Measurements from ENCODE around the gene STRBP. TPM values are rescaled to one million over a fixed set of nuclear protein-coding genes. Genes with fewer than 3 reads are reported as not detected.

STRBP gene
- total RNA-seq, 1 donor from 2014 or later, result 9.1 TPM

DNA sequence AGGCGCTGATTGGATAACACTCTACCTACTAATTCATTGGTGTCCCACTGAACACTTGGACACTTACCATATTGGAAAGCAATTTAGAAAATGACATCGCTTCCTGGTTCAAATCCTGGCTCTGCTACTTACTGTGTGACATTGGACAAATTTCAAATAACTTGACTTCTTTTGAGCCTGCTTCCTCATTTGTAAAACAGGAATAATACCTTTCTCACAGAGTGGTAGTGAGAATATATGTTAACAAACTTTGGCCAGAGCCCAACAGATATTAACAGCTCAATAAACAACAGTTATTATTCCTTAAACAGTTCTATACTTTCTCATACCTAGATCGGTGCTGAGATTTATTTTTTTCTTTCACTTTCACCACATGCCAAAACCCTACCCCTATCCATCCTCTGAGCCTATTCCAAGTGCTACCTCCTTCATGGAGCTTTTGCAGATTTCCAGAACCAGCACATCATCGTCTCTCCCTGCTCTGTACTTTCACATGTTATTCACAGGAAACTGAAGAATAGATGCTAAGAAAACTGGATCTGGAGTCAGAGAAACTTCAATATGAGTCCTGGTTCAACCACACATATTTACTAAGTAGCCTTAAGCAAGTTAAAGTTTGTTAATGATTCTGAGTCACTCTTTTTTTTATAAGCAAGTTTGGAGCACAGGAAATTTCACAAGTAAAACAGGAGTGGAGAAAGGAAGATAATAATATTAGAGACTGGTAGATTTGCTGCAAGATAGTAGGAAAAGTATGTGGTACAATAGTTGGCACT, 92.3 kb downstream of the STRBP start:
- Histone ChIP-seq H3K36me3 (no peaks in the 10 kb centered on the region), H3K27ac (no peak overlapping the region), H3K27me3 (no peaks in the 10 kb centered on the region), H3K4me1 (no peaks in the 10 kb centered on the region), H3K9me3 (no peaks in the 10 kb centered on the region), H3K4me3 (no peak overlapping the region)
- no peak for DNase-seq (ENCODE audit: extremely low spot score in 2 of 2)
- intact Hi-C loops (cut with DNase I), result no loop called here
- no peak for TF ChIP-seq POLR2A (IDR thresholded peaks at IDR 0.05)
- TF ChIP-seq POLR2AphosphoS5 (IDR thresholded peaks at IDR 0.05; ENCODE audit: insufficient read depth in 1 of 2, low read depth in 1 of 2), result no peak
- TF ChIP-seq, protein P1, sequence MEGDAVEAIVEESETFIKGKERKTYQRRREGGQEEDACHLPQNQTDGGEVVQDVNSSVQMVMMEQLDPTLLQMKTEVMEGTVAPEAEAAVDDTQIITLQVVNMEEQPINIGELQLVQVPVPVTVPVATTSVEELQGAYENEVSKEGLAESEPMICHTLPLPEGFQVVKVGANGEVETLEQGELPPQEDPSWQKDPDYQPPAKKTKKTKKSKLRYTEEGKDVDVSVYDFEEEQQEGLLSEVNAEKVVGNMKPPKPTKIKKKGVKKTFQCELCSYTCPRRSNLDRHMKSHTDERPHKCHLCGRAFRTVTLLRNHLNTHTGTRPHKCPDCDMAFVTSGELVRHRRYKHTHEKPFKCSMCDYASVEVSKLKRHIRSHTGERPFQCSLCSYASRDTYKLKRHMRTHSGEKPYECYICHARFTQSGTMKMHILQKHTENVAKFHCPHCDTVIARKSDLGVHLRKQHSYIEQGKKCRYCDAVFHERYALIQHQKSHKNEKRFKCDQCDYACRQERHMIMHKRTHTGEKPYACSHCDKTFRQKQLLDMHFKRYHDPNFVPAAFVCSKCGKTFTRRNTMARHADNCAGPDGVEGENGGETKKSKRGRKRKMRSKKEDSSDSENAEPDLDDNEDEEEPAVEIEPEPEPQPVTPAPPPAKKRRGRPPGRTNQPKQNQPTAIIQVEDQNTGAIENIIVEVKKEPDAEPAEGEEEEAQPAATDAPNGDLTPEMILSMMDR (IDR thresholded peaks at IDR 0.05), result no peak

DNA sequence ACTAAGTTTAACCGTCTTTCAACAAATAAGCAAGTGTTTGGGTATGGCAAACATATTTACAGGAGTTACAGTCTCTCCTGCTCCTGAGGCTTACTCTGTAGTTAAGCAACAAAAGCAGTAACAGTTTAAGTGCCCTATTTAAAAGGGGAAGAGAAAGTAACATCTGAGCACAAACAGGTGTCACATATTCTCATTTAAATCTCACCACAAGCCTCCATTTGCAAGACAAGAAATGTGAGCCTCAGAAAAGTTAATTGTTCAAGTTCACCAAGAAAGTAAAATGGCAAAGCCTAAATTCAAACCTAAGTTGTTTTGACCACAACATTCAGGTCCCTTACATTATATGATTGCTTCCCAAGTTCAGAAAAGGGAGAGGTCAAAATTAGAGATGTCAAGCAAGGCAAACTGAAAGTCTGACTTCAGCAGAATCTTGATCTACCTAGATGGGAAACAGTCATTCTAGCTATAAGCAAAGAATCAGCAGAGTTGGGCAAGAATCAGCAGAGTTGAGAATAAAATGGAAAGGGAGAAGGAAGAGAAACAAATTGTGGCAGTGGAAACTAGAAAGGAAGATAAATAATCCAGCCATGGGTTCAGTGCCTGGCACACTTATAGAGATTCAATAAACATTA, 93.4 kb downstream of the STRBP start:
- H3K9me3 ChIP-seq, result no peaks in the 10 kb centered on the region
- intact Hi-C loops (cut with DNase I), result no loop called here
- no peaks in the 10 kb centered on the region for H3K27me3 ChIP-seq
- TF ChIP-seq POLR2AphosphoS5 (IDR thresholded peaks at IDR 0.05; ENCODE audit: insufficient read depth in 1 of 2, low read depth in 1 of 2), result no peak
- TF ChIP-seq POLR2A (IDR thresholded peaks at IDR 0.05), result no peak
- TF ChIP-seq, protein P1 (IDR thresholded peaks at IDR 0.05), result no peak
- H3K27ac ChIP-seq, result no peak overlapping the region
- H3K36me3 ChIP-seq, result no peaks in the 10 kb centered on the region
- no peaks in the 10 kb centered on the region for H3K4me1 ChIP-seq
- DNase-seq (ENCODE audit: extremely low spot score in 2 of 2), result no peak
- H3K4me3 ChIP-seq, result no peak overlapping the region

DNA sequence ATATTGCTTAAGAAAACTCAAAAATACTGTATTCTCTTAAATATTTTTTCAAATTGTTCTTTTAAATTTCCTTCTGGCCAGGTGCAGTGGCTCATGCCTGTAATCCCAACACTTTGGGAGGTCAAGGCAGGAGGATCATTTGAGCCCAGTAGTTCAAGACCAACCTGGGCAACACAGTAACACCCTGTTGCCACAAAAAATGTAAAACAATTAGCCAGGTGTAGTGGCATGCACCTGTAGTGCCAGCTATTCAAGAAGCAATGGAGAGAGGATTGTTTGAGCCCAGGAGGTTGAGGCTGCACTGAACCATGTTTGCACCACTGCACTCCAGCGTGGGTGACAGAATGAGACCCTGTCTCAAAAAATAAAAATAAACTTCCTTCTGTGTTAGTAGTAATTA, 94.3 kb downstream of the STRBP start:
- H3K4me3 ChIP-seq, result no peak overlapping the region
- no peaks in the 10 kb centered on the region for H3K27me3 ChIP-seq
- DNase-seq (ENCODE audit: extremely low spot score in 2 of 2), result no peak
- no peaks in the 10 kb centered on the region for H3K36me3 ChIP-seq
- no peaks in the 10 kb centered on the region for H3K4me1 ChIP-seq
- TF ChIP-seq, protein P1 (IDR thresholded peaks at IDR 0.05), result no peak
- no peak for TF ChIP-seq POLR2A (IDR thresholded peaks at IDR 0.05)
- no peak for TF ChIP-seq POLR2AphosphoS5 (IDR thresholded peaks at IDR 0.05; ENCODE audit: insufficient read depth in 1 of 2, low read depth in 1 of 2)
- H3K27ac ChIP-seq, result no peak overlapping the region
- no peaks in the 10 kb centered on the region for H3K9me3 ChIP-seq
- intact Hi-C loops (cut with DNase I), result no loop called here

DNA sequence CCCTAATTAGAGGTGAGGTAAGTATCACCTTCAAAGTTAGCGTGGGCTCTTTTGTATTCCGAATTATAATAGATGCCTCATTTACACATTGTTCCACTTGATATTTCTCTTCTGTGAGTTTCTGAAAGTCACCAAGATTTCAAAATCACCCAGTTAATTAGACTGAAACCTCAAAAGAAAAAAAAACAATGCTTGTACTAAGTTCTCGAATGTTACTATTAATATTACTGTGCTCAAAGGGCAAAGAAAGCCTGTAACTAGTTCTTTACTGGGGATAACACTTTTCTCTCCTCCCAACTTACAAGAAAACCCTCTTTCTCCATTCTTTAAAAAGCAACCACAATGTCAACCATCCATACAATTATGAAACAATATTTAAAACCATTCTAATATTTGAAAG, 98.5 kb downstream of the STRBP start:
- no peak overlapping the region for H3K27ac ChIP-seq
- no peak overlapping the region for H3K4me3 ChIP-seq

More for the DNA sequence above, 98.5 kb downstream of the STRBP start:
- TF ChIP-seq POLR2A (IDR thresholded peaks at IDR 0.05), result no peak
- TF ChIP-seq, protein P1 (IDR thresholded peaks at IDR 0.05), result no peak
- TF ChIP-seq POLR2AphosphoS5 (IDR thresholded peaks at IDR 0.05; ENCODE audit: insufficient read depth in 1 of 2, low read depth in 1 of 2), result no peak
- H3K4me1 ChIP-seq, result no peaks in the 10 kb centered on the region
- DNase-seq (ENCODE audit: extremely low spot score in 2 of 2), result no peak
- intact Hi-C loops (cut with DNase I), result no loop called here
- no peaks in the 10 kb centered on the region for H3K36me3 ChIP-seq
- H3K27me3 ChIP-seq, result no peaks in the 10 kb centered on the region
- no peaks in the 10 kb centered on the region for H3K9me3 ChIP-seq
